SK-N-SH (cell line): ENCODE results near the gene C19orf47.

Experiments used
- CHD2 ChIP-seq: fragments of 150-350 bp; IDR thresholded peaks from 2 replicates; pipeline ENCODE4 v1.6.1; 2018; ENCODE audit warnings: low read length; ENCODE audit not compliant: partially characterized antibody
- CTCF ChIP-seq: fragments of 200-600 bp; sonication (generic); IDR thresholded peaks from 2 replicates; pipeline ENCODE4 v1.6.1; 2017; ENCODE audit warnings: antibody characterized with exemption, mild to moderate bottlenecking, moderate library complexity
- EP300 ChIP-seq, 2 experiments: IDR thresholded peaks; 2 replicates each; pipeline versions ENCODE4 v1.4.0 to v1.6.1; 2012; ENCODE audit warnings: borderline replicate concordance in 1 of 2, low read depth in 1 of 2, low read length in 1 of 2
- GABPA ChIP-seq: IDR thresholded peaks from 2 replicates; pipeline ENCODE4 v1.4.0; 2012; ENCODE audit warnings: low read depth, mild to moderate bottlenecking
- GATA2 ChIP-seq: sonication (generic); formaldehyde crosslinking; IDR thresholded peaks from 2 replicates; pipeline ENCODE4 v1.5.0; 2020; ENCODE audit warnings: mild to moderate bottlenecking, missing genetic modification reagents
- MAX ChIP-seq: IDR thresholded peaks from 2 replicates; pipeline ENCODE4 v1.4.0; 2012; ENCODE audit warnings: low read depth
- MXI1 ChIP-seq: IDR thresholded peaks from 2 replicates; pipeline ENCODE4 v1.6.1; 2012; ENCODE audit warnings: mild to moderate bottlenecking, low read depth, low read length, improper control_type of control experiment
- NRF1 ChIP-seq: IDR thresholded peaks from 2 replicates; pipeline ENCODE4 v1.6.1; 2012; ENCODE audit warnings: low read depth, mild to moderate bottlenecking, low read length
- POLR2AphosphoS5 ChIP-seq: IDR thresholded peaks from 2 replicates; pipeline ENCODE4 v1.6.1; 2012; ENCODE audit warnings: low read depth, low read length
- SMC3 ChIP-seq: IDR thresholded peaks from 2 replicates; pipeline ENCODE4 v1.6.1; 2012; ENCODE audit warnings: low read depth, low read length, improper control_type of control experiment
- USF1 ChIP-seq: IDR thresholded peaks from 2 replicates; pipeline ENCODE4 v1.4.0; 2012; ENCODE audit warnings: low read depth, borderline replicate concordance
- YY1 ChIP-seq: IDR thresholded peaks from 2 replicates; pipeline ENCODE4 v1.4.0; 2012; ENCODE audit warnings: low read depth, mild to moderate bottlenecking

- TF ChIP-seq SMC3 (no peak), CHD2 (no peak), CTCF (no peak), USF1 (no peak), EP300 (IDR thresholded peaks at IDR 0.05; ENCODE audit: borderline replicate concordance in 1 of 2, low read depth in 1 of 2, low read length in 1 of 2) (no peak), NRF1 (no peak), YY1 (no peak), GABPA (no peak), POLR2AphosphoS5 (no peak), MAX (no peak), GATA2 (no peak), MXI1 (no peak)
These were observed 76.5 kb downstream of the C19orf47 start for GRCh38 chr19:40271706-40272105.
